ENCODE results near the gene MYZAP.

DNA sequence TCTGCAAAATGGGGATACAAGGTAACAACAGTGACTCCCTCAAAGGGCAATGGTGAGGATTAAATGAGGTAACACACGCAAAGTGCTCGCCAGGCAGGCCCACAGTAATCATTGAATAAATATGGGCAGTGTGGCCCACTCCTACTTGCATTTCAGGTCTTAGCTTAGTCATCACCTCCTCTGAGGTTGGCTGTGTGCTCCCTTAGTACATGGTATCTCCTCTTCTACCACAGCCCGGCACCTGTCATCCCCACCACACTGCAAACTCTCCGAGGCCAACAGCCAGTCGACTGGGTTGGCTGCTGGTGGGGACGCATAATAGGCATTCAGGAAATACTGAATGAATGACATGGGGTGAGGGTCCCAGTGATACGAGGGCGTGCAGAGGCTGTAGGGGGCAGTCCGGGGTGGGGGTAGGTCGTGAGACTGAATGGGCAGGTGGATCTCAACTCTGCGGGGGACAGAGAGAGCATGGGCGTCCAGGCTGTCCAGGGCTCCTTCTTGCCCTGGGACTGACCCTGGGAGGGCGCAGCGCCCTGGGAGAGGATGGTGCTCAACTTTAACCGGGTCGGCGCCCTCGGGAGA is 375 bp upstream of the MYZAP start:
- TF ChIP-seq, protein P1, sequence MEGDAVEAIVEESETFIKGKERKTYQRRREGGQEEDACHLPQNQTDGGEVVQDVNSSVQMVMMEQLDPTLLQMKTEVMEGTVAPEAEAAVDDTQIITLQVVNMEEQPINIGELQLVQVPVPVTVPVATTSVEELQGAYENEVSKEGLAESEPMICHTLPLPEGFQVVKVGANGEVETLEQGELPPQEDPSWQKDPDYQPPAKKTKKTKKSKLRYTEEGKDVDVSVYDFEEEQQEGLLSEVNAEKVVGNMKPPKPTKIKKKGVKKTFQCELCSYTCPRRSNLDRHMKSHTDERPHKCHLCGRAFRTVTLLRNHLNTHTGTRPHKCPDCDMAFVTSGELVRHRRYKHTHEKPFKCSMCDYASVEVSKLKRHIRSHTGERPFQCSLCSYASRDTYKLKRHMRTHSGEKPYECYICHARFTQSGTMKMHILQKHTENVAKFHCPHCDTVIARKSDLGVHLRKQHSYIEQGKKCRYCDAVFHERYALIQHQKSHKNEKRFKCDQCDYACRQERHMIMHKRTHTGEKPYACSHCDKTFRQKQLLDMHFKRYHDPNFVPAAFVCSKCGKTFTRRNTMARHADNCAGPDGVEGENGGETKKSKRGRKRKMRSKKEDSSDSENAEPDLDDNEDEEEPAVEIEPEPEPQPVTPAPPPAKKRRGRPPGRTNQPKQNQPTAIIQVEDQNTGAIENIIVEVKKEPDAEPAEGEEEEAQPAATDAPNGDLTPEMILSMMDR (IDR thresholded peaks at IDR 0.05) = no peak
- TF ChIP-seq, protein P2, sequence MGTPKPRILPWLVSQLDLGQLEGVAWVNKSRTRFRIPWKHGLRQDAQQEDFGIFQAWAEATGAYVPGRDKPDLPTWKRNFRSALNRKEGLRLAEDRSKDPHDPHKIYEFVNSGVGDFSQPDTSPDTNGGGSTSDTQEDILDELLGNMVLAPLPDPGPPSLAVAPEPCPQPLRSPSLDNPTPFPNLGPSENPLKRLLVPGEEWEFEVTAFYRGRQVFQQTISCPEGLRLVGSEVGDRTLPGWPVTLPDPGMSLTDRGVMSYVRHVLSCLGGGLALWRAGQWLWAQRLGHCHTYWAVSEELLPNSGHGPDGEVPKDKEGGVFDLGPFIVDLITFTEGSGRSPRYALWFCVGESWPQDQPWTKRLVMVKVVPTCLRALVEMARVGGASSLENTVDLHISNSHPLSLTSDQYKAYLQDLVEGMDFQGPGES (IDR thresholded peaks at IDR 0.05; ENCODE audit: low read depth, low read length) = no peak
- TF ChIP-seq RAD21 (IDR thresholded peaks at IDR 0.05; ENCODE audit: low read length) (no peak), NFIC (IDR thresholded peaks at IDR 0.05; ENCODE audit: borderline replicate concordance) (no peak), EZH2phosphoT487 (IDR thresholded peaks at IDR 0.05; ENCODE audit: borderline replicate concordance, low read depth) (no peak), FOXM1 (IDR thresholded peaks at IDR 0.05; ENCODE audit: low read depth) (no peak), FOSL2 (IDR thresholded peaks at IDR 0.05; ENCODE audit: borderline replicate concordance, low read depth) (no peak), EP300 (IDR thresholded peaks at IDR 0.05; ENCODE audit: borderline replicate concordance in 1 of 2, low read depth in 1 of 2, low read length in 1 of 2) (no peak)
- TF ChIP-seq, protein P3, sequence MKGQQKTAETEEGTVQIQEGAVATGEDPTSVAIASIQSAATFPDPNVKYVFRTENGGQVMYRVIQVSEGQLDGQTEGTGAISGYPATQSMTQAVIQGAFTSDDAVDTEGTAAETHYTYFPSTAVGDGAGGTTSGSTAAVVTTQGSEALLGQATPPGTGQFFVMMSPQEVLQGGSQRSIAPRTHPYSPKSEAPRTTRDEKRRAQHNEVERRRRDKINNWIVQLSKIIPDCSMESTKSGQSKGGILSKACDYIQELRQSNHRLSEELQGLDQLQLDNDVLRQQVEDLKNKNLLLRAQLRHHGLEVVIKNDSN (IDR thresholded peaks at IDR 0.05; ENCODE audit: borderline replicate concordance, low read depth) = no peak

All from SK-N-SH (cell line).